C4-2B (cell line): ENCODE results near the gene SHC1.

Experiments
- H3K27ac ChIP-seq: fragments of 450-650 bp; 2 replicates; pipeline ENCODE4 v1.5.1; 2017
- ZFX ChIP-seq: fragments of 450-650 bp; IDR thresholded peaks from 2 replicates; pipeline ENCODE4 v1.6.1; 2017
- TF ChIP-seq, protein P1 (sequence below): fragments of 450-650 bp; conservative IDR thresholded peaks from 2 replicates; pipeline ENCODE4 v1.5.1; 2017; ENCODE audit warnings: mild to moderate bottlenecking

SHC1 gene

DNA sequence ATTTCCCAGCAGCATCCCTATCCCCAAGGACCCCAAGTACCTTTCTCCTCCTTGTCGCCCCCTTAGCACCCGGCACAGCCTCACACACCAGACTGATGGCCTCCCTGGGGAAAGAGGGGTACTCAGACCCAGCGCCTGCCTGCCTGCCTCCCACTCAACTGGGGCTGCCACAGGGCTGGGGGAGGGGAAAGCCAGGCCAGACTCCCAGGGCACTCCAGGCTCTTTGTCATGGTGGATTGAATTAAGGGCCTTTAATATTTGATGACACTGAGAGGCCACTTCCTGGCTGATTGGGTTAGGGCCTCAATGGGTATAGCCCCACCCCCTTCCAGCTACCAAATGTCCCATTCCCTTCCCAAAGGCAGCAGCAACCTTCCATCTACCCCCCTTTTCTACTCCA lies 1.8 kb downstream of the SHC1 start:
- no peak overlapping the region for H3K27ac ChIP-seq
- TF ChIP-seq ZFX, result no peak
- TF ChIP-seq, protein P1, sequence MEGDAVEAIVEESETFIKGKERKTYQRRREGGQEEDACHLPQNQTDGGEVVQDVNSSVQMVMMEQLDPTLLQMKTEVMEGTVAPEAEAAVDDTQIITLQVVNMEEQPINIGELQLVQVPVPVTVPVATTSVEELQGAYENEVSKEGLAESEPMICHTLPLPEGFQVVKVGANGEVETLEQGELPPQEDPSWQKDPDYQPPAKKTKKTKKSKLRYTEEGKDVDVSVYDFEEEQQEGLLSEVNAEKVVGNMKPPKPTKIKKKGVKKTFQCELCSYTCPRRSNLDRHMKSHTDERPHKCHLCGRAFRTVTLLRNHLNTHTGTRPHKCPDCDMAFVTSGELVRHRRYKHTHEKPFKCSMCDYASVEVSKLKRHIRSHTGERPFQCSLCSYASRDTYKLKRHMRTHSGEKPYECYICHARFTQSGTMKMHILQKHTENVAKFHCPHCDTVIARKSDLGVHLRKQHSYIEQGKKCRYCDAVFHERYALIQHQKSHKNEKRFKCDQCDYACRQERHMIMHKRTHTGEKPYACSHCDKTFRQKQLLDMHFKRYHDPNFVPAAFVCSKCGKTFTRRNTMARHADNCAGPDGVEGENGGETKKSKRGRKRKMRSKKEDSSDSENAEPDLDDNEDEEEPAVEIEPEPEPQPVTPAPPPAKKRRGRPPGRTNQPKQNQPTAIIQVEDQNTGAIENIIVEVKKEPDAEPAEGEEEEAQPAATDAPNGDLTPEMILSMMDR, result no peak

DNA sequence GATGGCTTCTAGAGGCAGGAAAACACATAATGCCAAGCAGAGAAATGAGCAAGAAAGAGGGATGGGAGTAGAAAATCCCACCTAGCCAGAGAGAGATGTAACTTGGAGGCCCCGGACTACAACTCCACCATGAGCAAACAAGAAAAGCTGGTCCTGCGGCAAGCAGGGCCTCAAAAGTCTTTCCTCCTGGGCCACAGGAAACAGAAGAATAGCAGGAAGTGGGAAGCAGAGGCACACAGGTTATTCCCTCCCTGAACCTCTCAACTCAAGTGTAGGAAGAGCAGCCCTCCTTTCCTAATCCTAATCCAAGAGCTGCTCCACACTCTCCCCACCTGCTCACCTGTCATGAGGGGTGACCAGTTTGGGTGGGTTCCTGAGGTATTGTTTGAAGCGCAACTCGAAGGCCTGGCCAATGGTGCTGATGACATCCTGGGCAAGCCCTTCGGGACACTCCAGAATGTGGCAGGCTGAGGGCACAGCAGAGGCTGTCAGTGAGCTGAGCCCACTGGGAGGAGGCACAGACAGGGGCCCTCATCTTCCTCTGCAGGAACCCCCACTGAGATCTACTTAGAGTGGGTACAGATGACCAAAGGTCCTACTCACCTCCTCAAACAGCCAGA lies 3.1 kb downstream of the SHC1 start:
- H3K27ac ChIP-seq, result peak overlapping the region; percentile 14; the same call in 1 of the 2 replicates
- no peak for TF ChIP-seq ZFX
- TF ChIP-seq, protein P1, result no peak

DNA sequence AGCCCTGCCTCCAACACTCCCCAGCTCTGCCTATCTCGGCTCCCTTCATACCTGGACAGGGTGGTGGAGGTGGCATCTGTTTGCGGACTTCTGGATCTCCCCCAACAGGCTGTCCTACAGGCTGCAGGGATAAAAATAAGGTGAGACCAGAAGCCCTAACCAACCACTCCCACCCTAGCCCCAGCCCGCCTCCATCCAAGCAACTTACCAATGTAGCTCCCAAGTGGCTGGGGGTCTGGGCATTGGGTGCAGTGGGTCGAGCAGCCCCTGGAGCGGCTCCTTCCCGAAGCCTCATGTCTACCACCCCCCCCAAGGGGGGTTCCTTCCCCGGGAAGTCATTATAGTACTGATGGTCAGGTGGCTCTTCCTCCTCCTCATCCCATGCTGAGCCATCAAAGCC lies 4.4 kb downstream of the SHC1 start:
- H3K27ac ChIP-seq, result no peak overlapping the region

DNA sequence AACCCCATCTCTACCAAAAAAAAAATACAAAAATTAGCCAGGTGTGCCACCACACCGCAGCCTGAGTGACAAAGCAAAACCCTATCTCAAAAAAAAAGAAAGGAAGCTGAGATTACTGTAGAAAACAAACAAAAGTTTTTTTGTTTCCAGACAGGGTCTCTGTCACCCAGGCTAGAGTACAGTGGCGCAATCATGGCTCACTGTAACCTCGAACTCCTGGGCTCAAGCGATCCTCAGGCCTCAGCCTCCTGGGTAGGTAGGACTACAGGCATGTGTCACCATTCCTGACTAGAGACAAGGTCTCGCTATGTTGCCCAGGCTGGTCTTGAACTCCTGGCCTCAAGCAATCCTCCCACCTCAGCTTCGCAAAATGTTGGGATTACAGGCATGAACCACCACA lies 6.2 kb downstream of the SHC1 start:
- TF ChIP-seq, protein P1, result no peak
- no peak for TF ChIP-seq ZFX
- H3K27ac ChIP-seq, result no peak overlapping the region

More for the DNA sequence above, 4.4 kb downstream of the SHC1 start:
- TF ChIP-seq, protein P1, result no peak
- TF ChIP-seq ZFX, result no peak

DNA sequence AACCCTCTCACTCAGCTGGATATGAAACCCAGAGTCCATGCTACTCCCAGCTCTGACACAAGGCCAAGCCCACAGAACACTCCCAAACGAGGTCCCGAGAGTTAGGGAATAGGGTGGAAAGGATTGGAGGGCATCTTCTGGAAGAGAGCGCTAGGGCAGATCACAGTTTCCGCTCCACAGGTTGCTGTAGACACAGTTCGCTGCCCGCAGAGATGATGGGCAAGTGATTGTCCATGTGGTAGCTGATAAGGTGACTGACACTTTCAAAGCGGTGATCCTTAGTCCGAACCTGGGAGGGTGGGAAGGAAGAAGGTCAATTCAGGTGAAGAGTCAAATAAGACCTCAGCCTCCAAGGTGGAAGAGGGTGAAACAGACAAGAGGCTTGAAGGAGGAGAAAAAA lies 6.9 kb downstream of the SHC1 start:
- no peak overlapping the region for H3K27ac ChIP-seq

DNA sequence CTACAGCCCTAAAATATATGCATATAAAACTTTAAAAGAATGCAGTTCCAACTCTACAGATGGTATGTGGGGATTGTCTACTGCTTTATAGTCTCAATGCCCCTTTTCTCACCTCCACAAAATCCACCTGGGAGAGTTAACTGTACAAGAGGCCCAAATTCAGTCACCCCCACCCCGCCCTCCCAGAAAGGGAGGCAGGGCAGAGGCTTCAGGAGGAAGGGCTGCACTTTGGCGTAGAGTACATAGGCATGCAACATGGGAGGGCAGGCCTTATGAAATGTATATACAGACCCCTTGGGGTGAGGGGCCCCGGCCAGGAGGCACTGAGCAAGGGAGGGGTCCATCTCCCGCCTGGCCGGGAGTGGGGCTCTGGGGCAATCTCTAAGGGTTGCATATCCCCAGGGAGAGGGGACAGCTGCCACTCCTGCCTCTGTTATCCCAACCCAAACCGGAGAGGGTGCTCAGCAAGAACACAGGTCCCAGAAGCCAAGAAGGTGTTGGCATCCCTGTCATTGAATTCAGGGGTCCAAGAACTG lies 7.7 kb downstream of the SHC1 start:
- no peak overlapping the region; the same call in 1 of the 2 replicates for H3K27ac ChIP-seq
- TF ChIP-seq, protein P1, result no peak
- TF ChIP-seq ZFX, result no peak

More for the DNA sequence above, 6.9 kb downstream of the SHC1 start:
- no peak for TF ChIP-seq ZFX
- TF ChIP-seq, protein P1, result no peak

DNA sequence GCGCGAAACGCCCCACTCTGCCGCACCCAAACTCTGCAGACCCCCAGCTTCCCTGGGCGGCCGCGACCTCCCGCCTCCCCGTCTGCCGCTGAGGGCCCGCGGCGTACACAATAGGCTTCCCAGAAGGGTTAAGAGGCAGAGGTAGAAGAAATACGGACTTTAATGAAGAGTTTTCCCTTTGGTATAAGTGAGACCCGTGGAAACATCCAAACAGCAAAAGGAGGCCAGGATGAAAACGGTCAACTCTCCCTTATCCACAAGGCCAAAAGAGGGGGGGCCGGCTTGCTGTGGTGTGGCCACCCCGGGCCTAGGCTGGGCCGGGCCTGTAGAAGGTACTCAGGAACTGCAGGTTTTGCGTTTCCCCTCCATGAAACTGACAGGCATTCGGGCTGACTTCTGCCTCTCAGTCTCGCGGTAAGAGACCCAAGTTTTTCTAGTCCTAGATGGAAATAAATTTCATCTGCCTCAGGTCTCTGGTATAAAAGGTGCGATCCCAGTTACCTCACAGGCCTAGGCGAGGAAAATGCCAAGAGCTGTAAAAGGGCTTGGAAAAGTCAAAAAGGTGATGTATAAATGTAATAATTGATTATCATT lies 8.3 kb downstream of the SHC1 start:
- peak overlapping the region; percentile 99 for H3K27ac ChIP-seq
- TF ChIP-seq, protein P1, result no peak
- TF ChIP-seq ZFX, result peak; percentile 77; the same call in 1 of the 2 replicates
